GM18505 (cell line): ENCODE measurements around the gene ST14.
"Not testable (repeated sequence)": the region's sequence is repeated elsewhere in the genome, so short reads cannot be mapped to it uniquely, and the experiment has no call there.

ENCODE experiments used
- ATAC-seq: cut with Tn5 transposase; IDR thresholded peaks from one replicate; pipeline ENCODE4 v1.9.1; 2021; ENCODE audit not compliant: unreplicated experiment
- POLR2A ChIP-seq: IDR thresholded peaks from 4 replicates; pipeline ENCODE4 v1.6.1; 2011; ENCODE audit warnings: borderline replicate concordance; ENCODE audit not compliant: insufficient read depth, insufficient read length; ENCODE audit errors: extremely low read depth

Gene ST14

GRCh38 chr11:130246270-130246669 is 86.7 kb downstream of the ST14 start:
- TF ChIP-seq POLR2A = no peak
- no peak for ATAC-seq

DNA sequence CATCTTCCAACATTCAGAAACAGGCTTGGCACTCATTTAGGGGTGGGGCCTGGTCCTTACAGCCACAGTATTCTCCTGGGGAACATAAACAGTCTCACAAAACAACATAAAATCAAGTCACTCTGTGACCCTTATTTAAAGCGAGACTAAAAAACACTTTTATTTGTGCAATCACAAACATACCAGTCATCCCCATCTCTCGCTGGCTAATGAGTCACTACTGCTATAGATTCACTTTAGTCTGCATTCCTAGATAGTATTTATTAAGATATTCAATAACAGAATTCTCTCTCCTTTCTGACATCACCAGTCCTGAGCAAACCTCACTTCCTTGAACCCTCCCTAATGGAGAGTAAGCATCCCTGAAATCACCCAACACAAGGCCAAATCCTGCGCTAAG is 87.2 kb downstream of the ST14 start:
- ATAC-seq = no peak
- no peak for TF ChIP-seq POLR2A

GRCh38 chr11:130247319-130247718 is 87.7 kb downstream of the ST14 start:
- ATAC-seq = no peak
- TF ChIP-seq POLR2A = no peak

DNA sequence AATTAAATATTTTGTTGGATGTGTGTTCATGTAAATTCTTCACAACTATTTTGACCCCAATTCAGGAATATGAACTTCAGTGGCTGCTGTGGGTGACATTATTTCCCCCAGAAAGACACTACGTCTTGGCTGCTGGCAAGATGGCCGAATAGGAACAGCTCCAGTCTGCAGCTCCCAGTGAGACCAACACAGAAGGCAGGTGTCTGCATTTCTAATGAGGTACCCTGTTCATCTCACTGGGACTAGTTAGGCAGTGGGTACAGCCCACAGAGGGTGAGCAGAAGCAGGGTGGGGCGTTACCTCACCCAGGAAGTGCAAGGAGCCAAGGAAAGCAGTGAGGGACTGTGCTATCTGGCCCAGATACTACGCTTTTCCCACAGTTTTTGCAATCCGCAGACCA is 89.8 kb downstream of the ST14 start:
- no peak for TF ChIP-seq POLR2A
- ATAC-seq = no peak

- ATAC-seq = not testable (repeated sequence)
Observed at GRCh38 chr11:130249929-130250328, 90.3 kb downstream of the ST14 start.

DNA sequence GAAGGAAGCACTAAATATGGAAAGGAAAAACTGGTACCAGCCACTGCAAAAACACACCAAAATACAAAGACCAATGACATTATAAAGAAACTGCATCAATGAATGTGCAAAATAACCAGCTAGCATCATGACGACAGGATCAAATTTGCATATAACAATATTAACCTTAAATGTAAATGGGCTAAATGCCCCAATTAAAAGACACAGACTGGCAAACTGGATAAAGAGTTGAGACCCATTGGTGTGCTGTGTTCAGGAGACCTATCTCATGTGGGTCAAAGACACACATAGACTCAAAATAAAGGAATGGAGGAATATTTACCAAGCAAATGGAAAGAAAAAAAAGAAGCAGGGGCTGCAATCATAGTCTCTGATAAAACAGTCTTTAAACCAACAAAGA is 92.2 kb downstream of the ST14 start:
- ATAC-seq = not testable (repeated sequence)
